Hematopoietic multipotent progenitor cell treated with erythropoietin and hydrocortisone succinate and interleukin-3 and kit ligand, for 15 days (in vitro differentiated cells): ENCODE data around the gene CRMP1.
"Not testable (repeated sequence)": the region's sequence is repeated elsewhere in the genome, so short reads cannot be mapped to it uniquely, and the experiment has no call there.

Experiments
- DNase-seq: peaks from one replicate; pipeline ENCODE4 v3.0.0-alpha.2; 2015; ENCODE audit warnings: low spot score

CRMP1 gene

GRCh38 chr4:5822619-5823018, 70.3 kb downstream of the CRMP1 start:
- no peak for DNase-seq

GRCh38 chr4:5821665-5822358, 71.1 kb downstream of the CRMP1 start:
- peak; percentile 7 for DNase-seq

GRCh38 chr4:5816851-5817375, 76.0 kb downstream of the CRMP1 start:
- no peak for DNase-seq

GRCh38 chr4:5816101-5816500, 76.8 kb downstream of the CRMP1 start:
- no peak for DNase-seq

- DNase-seq: no peak
Observed at GRCh38 chr4:5815641-5816040, 77.2 kb downstream of the CRMP1 start.

GRCh38 chr4:5814421-5814820, 78.5 kb downstream of the CRMP1 start:
- no peak for DNase-seq

DNA sequence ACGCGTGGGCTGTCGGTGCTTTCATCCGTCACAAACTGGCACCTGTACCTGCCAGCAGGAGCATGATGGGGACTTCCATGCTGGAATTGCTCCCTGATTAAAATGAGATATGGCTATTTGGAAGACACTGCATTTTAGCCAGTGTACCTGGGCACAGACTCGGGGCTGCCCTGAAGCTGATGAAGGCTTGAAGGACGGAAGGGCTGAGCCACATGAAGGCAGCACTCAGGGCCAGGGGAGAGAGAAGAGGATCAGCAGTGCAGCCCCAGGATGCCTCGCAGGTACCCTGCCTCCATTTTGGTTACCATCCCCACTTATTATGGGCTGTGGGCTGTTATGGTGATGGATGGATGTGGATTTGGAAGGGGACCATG, 79.0 kb downstream of the CRMP1 start:
- DNase-seq: no peak

GRCh38 chr4:5812506-5813229, 80.2 kb downstream of the CRMP1 start:
- peak; percentile 45 for DNase-seq

- not testable (repeated sequence) for DNase-seq
Observed at GRCh38 chr4:5812057-5812456, 80.8 kb downstream of the CRMP1 start.

DNA sequence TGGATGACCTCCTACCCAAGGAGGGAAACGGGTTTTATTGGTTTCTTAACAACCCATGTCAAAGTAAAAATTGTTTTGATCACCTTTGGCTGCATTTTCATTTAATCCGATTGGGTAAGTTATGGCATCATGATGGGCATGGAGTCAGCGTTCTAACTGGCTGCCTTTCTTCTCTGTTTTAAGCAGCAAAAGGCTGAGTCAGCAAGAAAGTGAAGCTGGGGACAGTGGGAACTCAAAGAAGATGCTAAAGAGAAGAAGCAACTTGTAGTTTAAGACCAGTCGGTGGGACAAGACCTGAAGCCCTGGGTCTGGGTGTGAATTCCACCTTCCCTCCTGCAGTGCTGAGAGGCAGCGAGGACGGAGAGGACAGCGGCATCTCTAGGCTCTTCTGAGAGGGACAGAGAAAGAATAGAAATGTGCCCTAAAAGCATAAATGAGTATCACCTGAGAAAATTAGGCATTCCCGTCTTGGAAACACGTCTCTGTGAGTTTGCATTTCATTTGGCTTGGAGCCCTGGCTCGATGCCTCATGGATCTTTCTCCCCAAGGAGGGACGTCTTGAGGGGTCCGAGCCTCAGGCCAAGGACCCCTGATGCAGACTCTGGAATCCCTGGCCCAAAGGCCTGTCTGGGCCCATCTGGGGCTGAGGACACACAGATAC, 82.0 kb downstream of the CRMP1 start:
- DNase-seq: no peak

DNA sequence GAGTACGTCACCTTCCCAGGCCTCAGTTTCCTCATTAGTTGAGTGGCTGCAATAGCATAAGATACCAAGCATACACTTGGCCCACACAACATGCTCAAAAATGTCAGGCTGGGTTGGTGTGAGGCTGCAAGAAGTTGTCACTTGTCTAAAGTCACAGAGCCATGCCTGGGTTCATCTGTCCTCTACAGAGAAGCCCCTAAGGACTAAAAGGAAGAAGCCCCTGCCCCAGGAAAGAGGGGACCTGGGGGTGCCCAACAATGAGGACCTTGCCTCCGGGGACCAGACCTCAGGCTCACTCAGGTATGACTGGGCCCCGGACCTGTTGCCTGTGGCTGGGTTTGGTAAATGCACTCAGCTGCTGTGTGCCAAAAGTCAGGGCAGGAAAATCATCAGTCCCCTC, 82.7 kb downstream of the CRMP1 start:
- DNase-seq: no peak

DNA sequence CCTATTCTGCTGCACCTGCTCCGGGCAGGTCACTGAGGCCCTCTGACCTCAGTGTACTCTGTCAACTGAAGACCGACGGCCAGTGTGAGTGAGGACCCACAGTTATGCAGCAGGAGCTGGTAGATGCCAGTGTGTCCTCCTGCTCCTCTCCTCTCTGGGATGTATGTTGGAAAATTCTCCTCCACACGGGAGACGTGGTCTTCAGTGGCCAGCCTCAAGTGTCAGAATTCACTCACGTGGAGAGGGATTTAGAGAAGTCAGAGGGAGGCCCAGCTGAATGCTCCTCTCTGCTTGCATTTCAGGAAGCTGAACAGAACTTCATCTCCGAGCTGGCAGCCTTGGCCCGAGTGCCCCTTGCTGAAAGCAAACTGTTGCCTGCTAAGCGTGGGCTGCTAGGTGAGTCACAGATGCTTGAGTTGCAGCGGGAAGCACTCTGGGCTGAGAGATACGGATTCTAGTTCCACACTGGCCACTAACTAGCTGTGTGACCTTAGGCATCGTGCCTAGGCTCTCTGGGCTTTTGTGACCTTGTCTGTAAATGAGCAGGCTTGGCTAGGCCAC, 83.6 kb downstream of the CRMP1 start:
- DNase-seq: no peak

GRCh38 chr4:5808081-5808741, 84.7 kb downstream of the CRMP1 start:
- DNase-seq: no peak

DNA sequence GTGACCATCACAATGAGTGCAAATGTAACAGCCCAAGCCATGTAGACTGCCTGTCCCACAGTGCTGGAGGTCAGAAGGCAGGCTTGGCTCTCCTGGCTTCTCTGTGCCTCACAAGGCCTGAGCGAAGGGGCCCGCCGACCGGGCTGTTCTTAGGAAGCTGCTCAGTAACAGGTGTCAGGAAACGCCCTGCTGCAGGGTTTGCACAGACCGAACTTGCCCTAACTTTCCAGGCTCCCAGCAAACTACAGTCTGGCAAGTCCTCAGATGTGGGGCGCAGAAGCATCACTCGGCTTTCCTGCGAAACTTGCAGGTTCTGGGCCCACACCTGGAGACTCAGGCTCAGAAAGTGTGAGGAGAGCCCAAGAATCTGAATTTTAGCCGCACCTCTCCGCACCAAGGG, 87.6 kb downstream of the CRMP1 start:
- no peak for DNase-seq

- no peak for DNase-seq
Observed at GRCh38 chr4:5804656-5805055, 88.2 kb downstream of the CRMP1 start.

DNA sequence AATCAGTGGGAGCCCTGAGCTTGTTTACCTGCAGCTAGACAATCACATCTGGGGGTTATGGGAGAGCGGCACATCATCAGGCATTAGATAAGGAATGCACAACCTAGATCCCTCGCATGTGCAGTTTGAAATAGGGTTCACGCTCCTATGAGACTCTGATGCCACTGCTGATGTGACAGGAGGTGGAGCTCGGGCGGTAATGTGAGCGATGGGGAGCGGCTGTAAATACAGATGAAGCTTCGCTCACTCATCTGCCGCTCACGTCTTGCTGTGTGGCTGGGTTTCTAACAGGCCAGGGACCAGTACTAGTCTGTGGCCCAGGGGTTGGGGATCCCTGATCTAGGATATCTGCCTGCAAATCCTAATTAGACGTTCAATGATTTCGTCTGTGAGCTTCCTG, 90.3 kb downstream of the CRMP1 start:
- no peak for DNase-seq

DNA sequence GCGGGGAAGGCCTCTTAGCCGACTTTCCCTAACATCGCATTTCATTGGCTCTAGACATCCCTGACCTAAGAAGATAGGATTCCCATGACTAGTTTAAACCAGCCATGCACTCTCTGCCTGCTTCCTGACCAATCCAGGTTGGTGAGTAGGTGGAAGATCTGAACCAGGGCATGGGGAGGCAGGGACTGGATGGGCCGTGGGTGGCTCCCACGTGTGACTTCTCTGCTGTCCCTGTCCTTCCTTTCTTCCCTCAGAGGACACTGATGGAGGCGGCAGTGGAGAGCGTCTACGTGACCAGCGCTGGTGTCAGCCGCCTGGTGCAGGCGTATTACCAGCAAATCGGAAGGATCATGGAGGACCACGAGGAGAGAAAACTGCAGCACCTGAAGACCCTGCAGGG, 91.2 kb downstream of the CRMP1 start:
- DNase-seq: no peak

DNA sequence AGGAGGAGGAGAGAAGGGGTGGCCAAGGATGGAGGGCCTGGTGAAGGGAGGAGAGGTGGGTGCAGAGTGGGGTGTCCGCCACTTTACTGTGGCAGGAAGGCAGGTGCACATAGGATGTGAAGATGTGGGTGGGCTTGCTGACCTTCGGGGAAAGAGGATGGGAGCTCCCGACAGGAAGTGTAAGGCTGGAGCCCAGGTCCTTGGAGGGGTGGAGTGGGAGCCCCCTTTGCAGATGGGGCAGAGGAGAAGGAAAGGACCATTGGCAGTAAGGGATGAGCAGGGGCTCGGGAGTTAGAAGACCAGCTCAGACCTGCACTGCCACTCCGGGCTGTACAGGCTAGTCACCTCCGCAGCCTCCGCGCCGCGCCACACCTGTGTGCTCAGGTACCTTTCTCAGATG, 92.4 kb downstream of the CRMP1 start:
- no peak for DNase-seq

DNA sequence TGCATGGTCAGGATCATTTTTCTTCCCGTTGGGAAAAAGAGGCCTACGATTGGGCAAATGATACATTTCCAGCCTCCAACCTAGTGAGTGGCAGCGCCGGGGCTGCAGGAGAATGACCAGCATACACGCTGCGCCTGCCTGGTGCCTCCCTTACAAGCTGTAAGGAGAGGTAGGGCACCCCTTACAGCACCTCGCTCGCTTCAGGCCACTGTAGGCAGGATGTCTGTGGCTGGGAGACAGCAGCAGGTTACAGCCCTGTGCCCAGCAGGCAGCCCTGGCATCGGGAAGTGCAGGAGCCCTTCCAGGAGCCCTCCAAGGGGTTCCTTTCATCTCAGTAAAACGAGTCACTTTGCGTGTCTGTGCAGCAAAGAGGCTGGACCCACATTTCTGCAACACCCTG, 93.5 kb downstream of the CRMP1 start:
- DNase-seq: no peak

DNA sequence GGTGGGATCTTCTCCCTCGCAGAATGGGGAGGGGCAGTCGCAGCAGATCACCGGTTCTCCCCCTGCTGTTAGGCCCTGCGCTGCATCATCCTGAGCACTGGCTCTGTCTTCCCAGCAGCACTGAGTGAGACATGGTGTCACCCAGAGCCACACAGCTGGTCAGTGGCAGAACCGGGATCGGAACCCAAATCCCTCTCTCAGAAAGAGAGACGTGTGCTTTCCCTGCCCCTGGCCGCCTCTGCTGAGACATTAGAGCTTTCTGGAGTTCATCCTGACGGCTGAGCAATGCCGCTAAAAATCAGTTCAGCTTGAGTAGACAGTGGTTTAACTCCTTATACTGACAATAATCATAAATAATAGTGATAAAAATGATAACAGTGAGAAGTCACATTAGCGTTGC, 93.9 kb downstream of the CRMP1 start:
- DNase-seq: no peak

- DNase-seq: no peak
Observed at GRCh38 chr4:5798462-5798861, 94.4 kb downstream of the CRMP1 start.

GRCh38 chr4:5797866-5798265, 95.0 kb downstream of the CRMP1 start:
- DNase-seq: no peak
